GM20431 (cell line): ENCODE measurements around the gene SPIN2B.
"Not testable (repeated sequence)": the region's sequence is repeated elsewhere in the genome, so short reads cannot be mapped to it uniquely, and the experiment has no call there.

ENCODE experiments used
- in situ Hi-C: fragments of 300-500 bp; cut with MseI, MboI; formaldehyde crosslinking; loops from one replicate; pipeline ENCODE4 v1.15.0; 2020; ENCODE audit warnings: low sequenced_read_pairs; ENCODE audit not compliant: unreplicated experiment

The SPIN2B gene

GRCh38 chrX:57121162-57121755, at the start of gene SPIN2B:
TSS of gene SPIN2B (minus strand) at chrX:57121548.
- in situ Hi-C loops = loop anchor here (25.0 kb wide), 1 partner anchor 109 kb away; no protein-coding TSS in a partner anchor

GRCh38 chrX:57156397-57157049, 35.2 kb upstream of the SPIN2B start:
- in situ Hi-C loops = no loop called here

- in situ Hi-C loops = no loop called here
Observed at GRCh38 chrX:57155171-57155570, 33.8 kb upstream of the SPIN2B start.

- in situ Hi-C loops = not testable (repeated sequence)
Observed at GRCh38 chrX:57152222-57152621, 30.9 kb upstream of the SPIN2B start.

- in situ Hi-C loops = no loop called here
Observed at GRCh38 chrX:57138674-57139073, 17.3 kb upstream of the SPIN2B start.

GRCh38 chrX:57137501-57137900, 16.2 kb upstream of the SPIN2B start:
- in situ Hi-C loops = no loop called here

- in situ Hi-C loops = not testable (repeated sequence)
Observed at GRCh38 chrX:57137073-57137472, 15.7 kb upstream of the SPIN2B start, which contains the start of gene SPIN2A. TSS of gene SPIN2A (minus strand) at chrX:57137397. CDS start at chrX:57136597, 800 bp downstream.

- in situ Hi-C loops = not testable (repeated sequence)
Observed at GRCh38 chrX:57136589-57136988, 15.2 kb upstream of the SPIN2B start.

GRCh38 chrX:57135287-57135686, 13.9 kb upstream of the SPIN2B start:
- in situ Hi-C loops = no loop called here

- in situ Hi-C loops = no loop called here
Observed at GRCh38 chrX:57134702-57135101, 13.4 kb upstream of the SPIN2B start.

- in situ Hi-C loops = no loop called here
Observed at GRCh38 chrX:57133706-57134105, 12.4 kb upstream of the SPIN2B start.

- in situ Hi-C loops = not testable (repeated sequence)
Observed at GRCh38 chrX:57133284-57133683, 11.9 kb upstream of the SPIN2B start.

- in situ Hi-C loops = no loop called here
Observed at GRCh38 chrX:57132046-57132445, 10.7 kb upstream of the SPIN2B start.

- in situ Hi-C loops = loop anchor here (25.0 kb wide), 1 partner anchor 110 kb away; no protein-coding TSS in a partner anchor
Observed at GRCh38 chrX:57121816-57122215, 468 bp upstream of the SPIN2B start.

- in situ Hi-C loops = loop anchor here (25.0 kb wide), 1 partner anchor 108 kb away; no protein-coding TSS in a partner anchor
Observed at GRCh38 chrX:57120619-57121161, 658 bp downstream of the SPIN2B start.

- in situ Hi-C loops = loop anchor here (25.0 kb wide), 1 partner anchor 107 kb away; no protein-coding TSS in a partner anchor
Observed at GRCh38 chrX:57119416-57119815, 1.9 kb downstream of the SPIN2B start.

- in situ Hi-C loops = loop anchor here (25.0 kb wide), 1 partner anchor 105 kb away; no protein-coding TSS in a partner anchor
Observed at GRCh38 chrX:57117566-57117965, 3.8 kb downstream of the SPIN2B start.

GRCh38 chrX:57104921-57105398, 16.4 kb downstream of the SPIN2B start:
- in situ Hi-C loops = loop anchor here (25.0 kb wide), 1 partner anchor 93 kb away; no protein-coding TSS in a partner anchor

GRCh38 chrX:57104406-57104805, 16.9 kb downstream of the SPIN2B start:
- in situ Hi-C loops = loop anchor here (25.0 kb wide), 1 partner anchor 92 kb away; no protein-coding TSS in a partner anchor

GRCh38 chrX:57103489-57103888, 17.9 kb downstream of the SPIN2B start:
- in situ Hi-C loops = loop anchor here (25.0 kb wide), 1 partner anchor 91 kb away; no protein-coding TSS in a partner anchor

GRCh38 chrX:57102918-57103317, 18.4 kb downstream of the SPIN2B start:
- in situ Hi-C loops = loop anchor here (25.0 kb wide), 1 partner anchor 91 kb away; no protein-coding TSS in a partner anchor
